Stomach (tissue), 9 donors: ENCODE data around the gene CDC5L. TPM values are rescaled to one million over a fixed set of nuclear protein-coding genes. Genes with fewer than 3 reads are reported as not detected.

Experiments used
- DNase-seq, 2 donors: peaks; one replicate each; pipeline versions ENCODE4 v3.0.0 to v3.0.0-alpha.2; 2013 to 2019
- H3K27ac ChIP-seq, 5 donors: fragments of 200-600 bp in 4 of 5; sonication (generic) in 4 of 5; one replicate each; pipeline ENCODE4 v1.5.1; 2013 to 2019; ENCODE audit warnings: mild to moderate bottlenecking in 1 of 5, moderate library complexity in 1 of 5
- H3K27me3 ChIP-seq, 3 donors: fragments of 200-600 bp; sonication (generic); one replicate each; pipeline ENCODE4 v1.5.1; 2017 to 2019; ENCODE audit warnings: mixed run types in 1 of 3
- H3K36me3 ChIP-seq, 4 donors: fragments of 200-600 bp; sonication (generic); 1 replicate in 3 of 4; 2 replicates in 1 of 4; pipeline ENCODE4 v1.5.1; 2016 to 2019
- H3K4me1 ChIP-seq, 4 donors: fragments of 200-600 bp; sonication (generic); one replicate each; pipeline ENCODE4 v1.5.1; 2016 to 2019
- H3K4me3 ChIP-seq, 4 donors: fragments of 200-600 bp; sonication (generic) in 3 of 4; one replicate each; pipeline ENCODE4 v1.5.1; 2016 to 2019; ENCODE audit warnings: mild to moderate bottlenecking in 1 of 4
- H3K9me3 ChIP-seq, 4 donors: fragments of 200-600 bp; sonication (generic); one replicate each; pipeline ENCODE4 v1.5.1; 2016 to 2019
- EP300 ChIP-seq: sonication (generic); formaldehyde crosslinking; IDR thresholded peaks from one replicate; pipeline ENCODE4 v1.6.1; 2017; ENCODE audit warnings: antibody characterized with exemption
- POLR2A ChIP-seq, 4 donors: fragments of 450-650 bp; IDR thresholded peaks; one replicate each; pipeline ENCODE4 v1.6.1; 2016; ENCODE audit warnings: antibody characterized with exemption in 4 of 4, control low read depth in 2 of 4, mild to moderate bottlenecking in 1 of 4, moderate library complexity in 1 of 4
- POLR2AphosphoS5 ChIP-seq, 3 donors: sonication (generic); formaldehyde crosslinking; IDR thresholded peaks; one replicate each; pipeline ENCODE4 v1.6.1; 2016; ENCODE audit warnings: antibody characterized with exemption in 3 of 3
- WGBS, 5 donors: extraction: QIAGEN DNeasy Blood & Tissue Kit in 3 of 5; methylation state at CpG; one replicate each; pipeline versions ENCODE4 v1.1.5 to v1.1.7; 2013 to 2018; 5-methylcytosine and 5-hydroxymethylcytosine counted together
- intact Hi-C: fragments of 100-400 bp; cut with DNase I; formaldehyde crosslinking; loops from one replicate; pipeline ENCODE4 v1.15.1; 2023; ENCODE audit warnings: low total_unique reads
- polyA plus RNA-seq, 3 donors: library from polyadenylated mRNA; stranded (reverse); fragments of 200-250 nt; gene quantifications; one replicate each; pipeline ENCODE4 v1.2.3, GENCODE V29; 2013
- total RNA-seq, 5 donors: library from RNA; depleted of rRNA; stranded (reverse); fragments of >200 nt; gene quantifications; one replicate each; pipeline versions ENCODE4 v1.1.0 to v1.2.3, GENCODE V29; 2014 to 2016
- TF ChIP-seq, protein P1 (sequence below), 7 experiments: fragments of 450-650 bp in 4 of 7; fragments of 200-600 bp in 3 of 7; sonication (generic) in 3 of 7; IDR thresholded peaks; one replicate each; pipeline ENCODE4 v1.5.1; 2016 to 2019; ENCODE audit warnings: antibody characterized with exemption in 7 of 7, control low read depth in 2 of 7, mild to moderate bottlenecking in 1 of 7
- donor health status: healthy with polysubstance abuse.
- donor health status: Bipolar disorder and iron deficiency.
- donor health status: healthy.

CDC5L gene
- total and polyA plus RNA-seq, 8 donors, result 4.9 to 29.2 (median 8.2) TPM

DNA sequence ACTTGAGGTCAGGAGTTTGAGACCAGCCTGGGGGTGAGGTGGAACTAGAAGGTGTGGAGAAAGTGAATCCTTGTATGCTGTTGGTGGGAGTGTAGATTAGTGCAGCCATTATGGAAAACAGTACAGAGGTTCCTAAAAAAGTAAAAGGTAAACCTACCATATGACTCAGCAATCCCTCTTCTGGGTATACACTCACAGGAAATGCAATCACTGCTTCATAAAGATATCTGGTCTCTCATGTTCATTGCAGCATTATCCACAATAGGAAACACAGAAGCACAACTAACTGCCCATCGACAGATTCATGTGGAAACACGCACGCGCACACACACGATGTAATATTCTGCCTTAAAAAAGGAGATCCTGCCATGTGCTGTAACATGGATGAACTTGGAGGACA lies 66.7 kb downstream of the CDC5L start:
- Histone ChIP-seq H3K4me3 (no peak overlapping the region), H3K36me3 (peaks cover 0 to 20% (median 9%) of the 10 kb centered on the region in 4 donors), H3K27me3 (no peaks in the 10 kb centered on the region), H3K9me3 (no peaks in the 10 kb centered on the region), H3K27ac (no peak overlapping the region), H3K4me1 (peaks cover 11 to 29% (median 14%) of the 10 kb centered on the region in 4 donors)
- intact Hi-C loops, result no loop called here
- TF ChIP-seq POLR2A (IDR thresholded peaks at IDR 0.05) (no peak), POLR2AphosphoS5 (IDR thresholded peaks at IDR 0.05) (no peak), EP300 (no peak)
- WGBS, 5 donors, result 78 to 97% (median 88%) methylated on average over 5 of the region's 5 CpGs
- no peak for DNase-seq

DNA sequence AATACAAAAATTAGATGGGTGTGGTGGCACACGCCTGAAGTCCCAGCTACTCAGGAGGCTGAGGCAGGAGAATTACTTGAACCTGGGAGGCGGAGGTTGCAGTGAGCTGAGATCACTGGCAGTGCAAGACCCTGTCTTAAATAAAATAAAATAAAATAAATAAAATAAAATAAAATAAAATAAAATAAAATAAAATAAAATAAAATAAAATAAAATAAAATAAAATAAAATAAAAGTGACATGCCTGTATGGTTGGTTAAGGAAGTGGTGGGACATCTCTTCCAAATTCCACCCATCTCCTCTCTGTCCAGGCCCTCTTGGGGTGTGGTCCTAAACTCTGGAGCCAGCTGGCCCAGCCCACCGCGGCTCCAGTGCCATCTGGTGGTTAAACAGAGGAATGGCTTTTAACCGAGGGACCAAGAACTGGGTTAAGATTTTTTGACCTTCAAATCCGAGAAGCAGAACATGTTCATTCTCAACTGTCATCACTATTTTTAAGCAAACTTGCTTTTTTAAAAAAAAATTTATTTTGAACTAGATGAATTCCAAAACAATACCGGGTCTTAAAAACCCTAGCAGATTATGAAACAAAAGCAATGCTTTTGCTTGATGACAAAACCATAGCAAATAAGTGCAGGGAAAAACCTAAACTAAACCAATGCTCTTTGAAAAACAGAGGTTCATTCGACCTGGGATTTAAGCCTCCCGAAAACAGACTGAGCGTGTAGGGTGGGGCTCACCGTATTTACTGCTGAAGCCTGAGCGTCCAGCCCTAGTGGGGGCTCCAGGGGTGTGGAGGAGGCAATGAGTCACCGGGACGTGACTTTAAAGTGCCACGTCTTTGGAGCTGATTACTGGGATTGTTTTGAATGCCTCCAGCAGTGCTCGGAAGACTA lies 68.8 kb downstream of the CDC5L start:
- peak; percentile 46 to 73 for DNase-seq
- WGBS, 5 donors, result 15 to 24% (median 21%) methylated on average over 16 of the region's 16 CpGs
- Histone ChIP-seq H3K4me3 (peak overlapping the region in 2 of 4 donors; percentile 5 to 14), H3K27ac (peak overlapping the region in 1 of 5 donors; percentile 38), H3K27me3 (no peaks in the 10 kb centered on the region), H3K4me1 (peaks cover 11 to 29% (median 14%) of the 10 kb centered on the region in 4 donors), H3K36me3 (peaks cover 0 to 16% (median 8%) of the 10 kb centered on the region in 4 donors), H3K9me3 (no peaks in the 10 kb centered on the region)
- TF ChIP-seq, protein P1, sequence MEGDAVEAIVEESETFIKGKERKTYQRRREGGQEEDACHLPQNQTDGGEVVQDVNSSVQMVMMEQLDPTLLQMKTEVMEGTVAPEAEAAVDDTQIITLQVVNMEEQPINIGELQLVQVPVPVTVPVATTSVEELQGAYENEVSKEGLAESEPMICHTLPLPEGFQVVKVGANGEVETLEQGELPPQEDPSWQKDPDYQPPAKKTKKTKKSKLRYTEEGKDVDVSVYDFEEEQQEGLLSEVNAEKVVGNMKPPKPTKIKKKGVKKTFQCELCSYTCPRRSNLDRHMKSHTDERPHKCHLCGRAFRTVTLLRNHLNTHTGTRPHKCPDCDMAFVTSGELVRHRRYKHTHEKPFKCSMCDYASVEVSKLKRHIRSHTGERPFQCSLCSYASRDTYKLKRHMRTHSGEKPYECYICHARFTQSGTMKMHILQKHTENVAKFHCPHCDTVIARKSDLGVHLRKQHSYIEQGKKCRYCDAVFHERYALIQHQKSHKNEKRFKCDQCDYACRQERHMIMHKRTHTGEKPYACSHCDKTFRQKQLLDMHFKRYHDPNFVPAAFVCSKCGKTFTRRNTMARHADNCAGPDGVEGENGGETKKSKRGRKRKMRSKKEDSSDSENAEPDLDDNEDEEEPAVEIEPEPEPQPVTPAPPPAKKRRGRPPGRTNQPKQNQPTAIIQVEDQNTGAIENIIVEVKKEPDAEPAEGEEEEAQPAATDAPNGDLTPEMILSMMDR (IDR thresholded peaks at IDR 0.05), result peak in 5 of 7 experiments; percentile 65 to 87 (median 74)
- no peak for TF ChIP-seq POLR2A (IDR thresholded peaks at IDR 0.05)
- intact Hi-C loops, result no loop called here

DNA sequence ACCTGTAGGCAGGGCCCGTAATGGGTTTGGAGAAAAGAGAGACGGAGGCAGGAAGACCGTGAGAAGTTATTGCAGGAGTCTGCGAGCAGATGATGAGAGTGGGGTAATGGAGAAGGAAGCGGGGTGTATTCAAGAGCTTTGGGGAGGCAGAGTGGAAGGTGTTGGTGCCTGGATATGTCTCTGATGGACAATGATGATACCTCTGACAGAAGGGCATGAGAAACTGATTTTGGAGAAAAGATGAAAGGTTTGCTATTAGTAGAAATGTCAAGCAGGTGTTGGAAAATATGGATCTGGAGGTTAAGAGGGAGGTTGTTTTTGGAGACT lies 69.4 kb downstream of the CDC5L start:
- DNase-seq, result no peak
- TF ChIP-seq EP300 (no peak), POLR2AphosphoS5 (IDR thresholded peaks at IDR 0.05) (no peak), POLR2A (IDR thresholded peaks at IDR 0.05) (no peak)
- TF ChIP-seq, protein P1 (IDR thresholded peaks at IDR 0.05), result no peak
- no peaks in the 10 kb centered on the region for H3K27me3 ChIP-seq
- H3K27ac ChIP-seq, result peak overlapping the region in 1 of 5 donors; percentile 38
- peak overlapping the region in 2 of 4 donors; percentile 5 to 14 for H3K4me3 ChIP-seq
- intact Hi-C loops, result no loop called here
- no peaks in the 10 kb centered on the region for H3K9me3 ChIP-seq
- H3K4me1 ChIP-seq, result peaks cover 11 to 27% (median 14%) of the 10 kb centered on the region in 4 donors
- peaks cover 0 to 11% (median 4%) of the 10 kb centered on the region in 4 donors for H3K36me3 ChIP-seq
- 42 to 56% (median 53%) methylated on average over 5 of the region's 5 CpGs for WGBS, 5 donors

DNA sequence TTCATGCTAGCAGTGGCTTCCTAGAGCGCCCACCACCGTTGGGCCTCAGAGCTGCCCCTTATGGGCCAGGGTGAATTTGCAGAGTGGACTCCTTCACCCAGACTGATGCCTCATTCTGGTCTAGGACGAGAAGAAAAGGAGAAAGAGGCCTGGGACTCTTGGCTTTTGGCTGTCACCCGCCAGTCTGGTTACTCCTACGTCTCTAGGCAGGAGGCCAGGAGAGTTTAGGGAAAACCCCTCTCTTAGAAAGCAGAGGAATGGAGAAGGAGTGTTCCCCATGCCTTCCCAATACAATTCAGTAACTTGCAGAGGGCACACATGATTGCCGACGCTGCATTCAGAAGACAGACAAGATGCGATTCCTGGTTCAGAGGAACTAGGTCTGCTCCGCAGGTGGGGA lies 70.1 kb downstream of the CDC5L start:
- intact Hi-C loops, result no loop called here
- TF ChIP-seq, protein P1 (IDR thresholded peaks at IDR 0.05), result no peak
- TF ChIP-seq EP300, result no peak
- TF ChIP-seq POLR2A (IDR thresholded peaks at IDR 0.05), result no peak
- no peak for TF ChIP-seq POLR2AphosphoS5 (IDR thresholded peaks at IDR 0.05)

More for the DNA sequence above, 70.1 kb downstream of the CDC5L start:
- H3K4me1 ChIP-seq, result peaks cover 11 to 20% (median 14%) of the 10 kb centered on the region in 4 donors
- H3K27me3 ChIP-seq, result no peaks in the 10 kb centered on the region
- peaks cover 0 to 4% (median 0%) of the 10 kb centered on the region in 4 donors for H3K36me3 ChIP-seq
- 27 to 67% (median 48%) methylated on average over 9 of the region's 9 CpGs for WGBS, 5 donors
- no peaks in the 10 kb centered on the region for H3K9me3 ChIP-seq
- no peak overlapping the region for H3K27ac ChIP-seq
- peak; percentile 30 to 49 for DNase-seq
- no peak overlapping the region for H3K4me3 ChIP-seq
